Globus pallidus (tissue), 1 donor: ENCODE data around the gene TRPM1.

Source experiments
- DNase-seq: peaks from one replicate; pipeline ENCODE4 v3.0.0-alpha.2; 2015; ENCODE audit warnings: low spot score

Gene TRPM1

GRCh38 chr15:31083370-31083780, 18.1 kb downstream of the TRPM1 start:
- no peak for DNase-seq

GRCh38 chr15:31082771-31083369, 18.7 kb downstream of the TRPM1 start:
- no peak for DNase-seq

DNA sequence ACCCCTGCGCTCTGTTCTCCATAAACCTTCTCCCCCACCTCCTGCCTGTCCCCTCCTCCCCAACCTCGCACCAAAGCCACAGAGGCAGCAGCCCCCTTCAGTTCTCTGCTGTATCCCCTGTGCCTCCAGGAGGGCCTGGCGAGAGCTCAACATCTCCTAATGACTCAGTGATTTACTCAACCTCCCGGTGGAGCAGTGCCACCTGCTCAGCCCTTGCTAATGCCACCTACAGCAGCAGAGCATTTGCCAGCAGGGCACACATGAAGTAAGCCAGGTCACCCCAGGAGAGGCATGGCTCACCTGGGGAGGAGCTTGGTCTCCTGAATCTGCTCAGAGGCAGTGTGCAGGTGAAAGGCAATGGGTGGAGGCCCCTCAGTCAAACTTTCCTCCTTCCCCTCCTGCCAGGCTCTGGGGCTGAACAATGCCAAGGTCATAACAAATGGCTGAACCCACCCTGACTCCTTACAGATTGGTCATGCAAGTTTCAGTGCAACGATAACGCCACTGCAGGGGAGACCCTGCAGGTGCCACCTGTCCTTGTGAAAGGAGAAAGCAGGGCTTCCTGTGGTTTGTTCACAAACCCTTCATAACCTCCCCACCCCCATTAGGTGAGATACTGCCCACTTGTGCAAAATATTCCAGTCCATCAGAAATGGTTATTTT, 19.8 kb downstream of the TRPM1 start:
- no peak for DNase-seq

- DNase-seq = no peak
These were observed 20.5 kb downstream of the TRPM1 start for GRCh38 chr15:31081056-31081455.

- peak; percentile 49 for DNase-seq
These were observed 20.9 kb downstream of the TRPM1 start for GRCh38 chr15:31080591-31081014.

DNA sequence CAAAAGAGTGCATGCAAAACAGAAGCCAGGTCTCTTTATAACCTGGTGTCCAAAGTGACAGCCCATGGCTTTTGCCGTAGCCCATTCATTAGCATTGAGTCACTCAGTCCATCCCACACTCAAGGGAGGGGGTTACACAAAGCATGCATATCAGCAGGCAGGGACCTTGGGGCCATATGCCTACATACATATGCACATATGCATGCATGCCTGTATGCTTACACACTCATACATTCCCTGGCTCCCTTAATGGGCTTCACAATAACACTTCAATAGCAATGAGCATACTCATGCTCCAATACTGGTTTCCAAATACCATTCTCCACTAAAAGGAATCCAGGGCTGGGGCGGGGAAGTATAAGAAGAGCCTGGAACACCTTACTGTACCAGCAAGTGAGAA, 22.0 kb downstream of the TRPM1 start:
- no peak for DNase-seq

- DNase-seq = no peak
These were observed 23.1 kb downstream of the TRPM1 start for GRCh38 chr15:31078471-31078870.

GRCh38 chr15:31077941-31078340, 23.6 kb downstream of the TRPM1 start:
- DNase-seq = no peak

GRCh38 chr15:31077181-31077580, 24.3 kb downstream of the TRPM1 start:
- DNase-seq = no peak

DNA sequence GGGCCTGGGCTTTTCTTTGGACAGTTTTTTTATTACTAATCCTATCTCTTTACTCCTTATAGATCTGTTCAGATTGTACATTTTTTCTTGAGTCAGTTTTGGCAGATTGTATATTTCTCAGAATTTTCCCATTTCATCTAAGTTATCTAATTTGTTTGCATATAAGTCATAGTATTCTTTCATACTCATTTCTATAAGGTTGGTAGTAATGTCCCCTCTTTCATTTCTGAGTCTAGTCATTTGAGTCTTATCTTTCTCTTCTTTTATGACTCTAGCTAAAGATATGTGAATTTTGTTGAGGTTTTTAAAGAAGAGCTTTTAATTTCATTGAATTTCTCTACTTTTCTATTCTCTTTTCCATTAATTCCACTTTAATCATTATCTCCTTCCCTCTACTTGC, 27.2 kb downstream of the TRPM1 start:
- DNase-seq = no peak

DNA sequence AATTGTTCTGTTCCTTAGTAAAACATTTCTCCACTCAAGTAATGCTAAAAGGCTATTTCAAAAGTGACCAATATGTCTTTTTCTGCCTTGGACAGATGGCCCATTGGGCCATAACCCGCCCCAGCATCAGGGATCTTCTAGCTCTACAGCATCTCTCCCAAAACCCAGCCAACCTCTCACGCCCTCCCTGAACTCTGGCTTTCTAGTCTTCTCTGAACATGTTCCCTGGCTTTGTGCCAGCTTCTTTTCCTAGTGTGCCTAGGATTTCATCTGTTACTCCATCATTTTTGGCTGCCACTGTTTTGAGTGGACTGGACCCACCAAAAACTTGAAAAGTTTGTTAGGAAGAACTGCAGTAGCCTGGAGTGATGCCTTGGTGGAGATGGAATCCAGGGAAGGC, 30.7 kb downstream of the TRPM1 start:
- no peak for DNase-seq

- no peak for DNase-seq
These were observed 32.0 kb downstream of the TRPM1 start for GRCh38 chr15:31069360-31070000.

DNA sequence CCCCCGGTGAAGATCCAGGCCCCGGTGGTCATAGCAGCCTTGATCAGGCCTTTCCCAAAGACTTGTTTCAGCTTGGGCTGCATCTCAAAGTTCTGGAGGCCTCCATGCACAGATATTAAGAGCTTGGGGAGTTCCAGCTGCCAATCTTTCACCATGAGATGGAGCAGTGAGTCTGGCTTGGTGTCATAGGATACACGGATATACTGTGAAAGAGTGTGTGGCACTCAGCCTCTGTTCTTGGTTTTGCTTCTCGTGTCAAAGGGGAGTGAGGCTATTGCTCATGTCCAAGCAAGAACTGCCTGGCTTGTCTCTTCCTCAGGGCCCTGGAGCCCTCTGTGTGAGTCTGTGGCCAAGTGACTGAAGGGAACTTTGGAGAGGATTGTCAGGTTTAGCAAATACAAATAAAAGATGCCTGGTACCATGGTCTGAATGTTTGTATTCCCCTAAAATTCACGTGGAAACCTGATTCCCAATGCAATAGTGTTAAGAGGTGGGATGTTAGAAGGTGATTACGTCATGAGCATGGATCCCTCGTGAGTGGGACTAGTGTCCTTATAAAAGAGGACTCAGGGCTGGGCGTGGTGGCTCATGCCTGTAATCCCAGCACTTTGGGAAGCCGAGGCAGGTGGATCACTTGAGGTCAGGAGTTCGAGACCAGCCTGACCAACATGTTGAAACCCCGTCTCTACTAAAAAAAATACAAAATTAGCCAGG, 33.5 kb downstream of the TRPM1 start:
- DNase-seq = no peak

GRCh38 chr15:31065824-31066223, 35.7 kb downstream of the TRPM1 start:
- DNase-seq = no peak

- DNase-seq = no peak
These were observed 38.6 kb downstream of the TRPM1 start for GRCh38 chr15:31062911-31063310.

GRCh38 chr15:31062310-31062847, 39.1 kb downstream of the TRPM1 start:
- DNase-seq = no peak

DNA sequence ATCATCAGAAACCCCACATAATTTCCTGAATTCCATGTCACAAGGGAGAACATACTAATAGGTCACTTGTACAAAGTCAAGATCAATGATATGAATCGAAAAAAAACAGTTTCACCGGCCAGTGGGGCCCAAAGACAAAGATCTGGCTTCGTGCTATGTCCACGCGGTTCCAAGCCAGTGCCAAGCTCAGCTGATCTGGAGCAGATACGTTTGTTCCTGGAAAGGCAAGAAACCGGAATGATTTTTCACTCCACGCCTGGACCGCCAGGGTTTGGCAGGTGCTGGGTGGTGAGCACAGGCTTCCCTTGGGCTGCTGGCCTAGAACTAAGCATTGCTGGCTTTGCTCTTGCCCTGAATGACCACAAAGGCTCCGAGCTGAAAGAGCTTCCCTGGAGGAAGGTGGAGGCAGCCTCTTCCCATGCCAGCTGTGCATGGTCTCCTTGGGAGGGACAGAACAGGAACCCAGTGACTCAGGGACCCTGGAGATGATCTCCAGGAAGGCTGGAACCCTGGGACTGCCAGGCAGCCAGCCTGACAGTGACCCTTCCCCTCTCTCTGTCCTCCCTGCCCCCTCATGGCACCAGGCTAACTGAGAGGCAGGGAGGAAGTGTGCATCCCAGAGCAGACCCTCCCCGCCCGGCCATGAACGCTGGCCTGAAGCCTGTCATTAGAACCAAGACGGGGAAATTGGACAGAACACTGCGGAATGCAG, 40.9 kb downstream of the TRPM1 start:
- DNase-seq = no peak

DNA sequence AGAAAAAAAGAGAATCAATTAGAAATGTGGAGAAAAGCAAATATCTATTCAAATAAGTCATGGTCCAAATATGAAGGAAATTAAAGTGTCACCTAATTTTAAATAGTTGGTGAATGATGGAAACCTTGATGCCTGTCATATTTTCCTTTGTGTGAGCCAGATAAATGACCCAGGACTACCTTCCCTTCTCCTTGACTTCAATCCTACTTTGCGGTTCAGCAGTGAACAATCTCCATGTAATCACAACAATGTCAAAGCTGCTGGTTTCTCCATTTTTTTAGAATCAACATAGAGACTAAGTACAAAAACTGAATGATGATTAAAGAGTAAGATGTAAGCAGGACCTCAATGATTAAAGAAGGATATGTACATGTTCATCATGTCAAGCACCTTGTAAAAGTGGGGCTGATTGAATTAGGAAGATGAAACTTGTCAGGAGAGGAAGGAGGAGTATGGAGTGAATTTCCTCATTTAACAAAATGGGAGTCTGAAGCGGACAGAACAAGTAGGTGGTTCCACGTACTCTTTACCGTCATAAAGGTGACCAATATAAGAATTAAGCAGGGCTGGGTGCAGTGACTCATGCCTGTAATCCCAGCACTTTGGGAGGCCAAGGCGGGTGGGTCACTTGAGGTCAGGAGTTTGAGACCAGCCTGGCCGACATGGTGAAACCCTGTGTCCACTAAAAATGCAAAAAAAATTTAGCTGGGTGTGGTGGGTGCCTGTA, 43.1 kb downstream of the TRPM1 start:
- DNase-seq = no peak

DNA sequence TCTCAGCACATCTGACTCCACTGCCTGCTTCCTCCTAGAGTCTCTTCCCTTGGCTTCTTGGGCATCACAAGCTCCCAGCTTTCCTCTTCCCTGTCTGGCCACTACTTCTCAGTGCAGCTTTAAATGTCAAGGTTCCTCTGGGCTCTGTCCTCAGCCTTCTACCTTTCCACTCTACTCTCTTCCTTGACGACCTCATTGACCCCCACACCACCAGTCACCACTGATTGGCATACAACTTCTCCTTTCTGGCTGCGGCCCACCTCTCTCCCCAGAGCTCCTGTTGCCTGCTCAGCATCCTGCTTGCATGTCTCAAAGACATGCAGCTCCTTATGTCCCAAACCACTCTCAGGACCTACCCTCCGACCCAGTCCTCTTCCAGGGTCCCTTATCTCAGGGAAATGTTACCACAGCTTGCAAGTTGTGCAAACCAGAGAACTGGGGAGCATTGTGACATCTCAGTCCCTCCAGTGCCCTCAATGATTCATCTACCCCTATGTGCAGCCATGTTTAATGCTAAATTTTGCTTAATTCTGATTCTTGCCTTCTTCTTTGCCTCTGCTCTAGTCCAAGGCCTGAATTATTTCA, 49.9 kb downstream of the TRPM1 start:
- DNase-seq = no peak

DNA sequence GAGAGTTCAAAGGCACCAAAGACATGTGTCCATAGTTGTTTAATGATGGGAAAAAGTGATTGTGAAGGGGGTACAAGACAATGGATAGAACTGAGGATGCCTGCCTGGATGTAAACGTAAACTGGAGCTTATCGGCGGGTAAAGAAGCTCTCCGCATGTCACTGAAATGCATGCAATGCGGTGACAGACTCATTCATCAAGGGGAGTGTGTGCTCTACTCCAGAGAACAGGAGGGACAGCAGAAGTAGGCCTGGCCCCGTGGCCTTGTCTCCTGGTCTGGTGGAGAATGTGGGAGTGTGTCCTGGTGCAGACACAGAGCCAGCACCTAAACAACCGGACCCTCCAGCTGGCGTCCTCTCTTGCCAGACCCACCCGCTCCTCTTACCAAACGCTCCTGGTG, 50.6 kb downstream of the TRPM1 start:
- DNase-seq = no peak
